HCT116 (cell line): Measurements from ENCODE around the gene CALM1. TPM values are rescaled to one million over a fixed set of nuclear protein-coding genes. Genes with fewer than 3 reads are reported as not detected.

Experiments used
- ATAC-seq: fragments of 200-7000 bp; cut with Tn5 transposase; 2 replicates; pipeline ENCODE4 v1.9.1; 2020; ENCODE audit warnings: mild to moderate bottlenecking, moderate library complexity
- BruUV-seq: library from RNA; stranded (reverse); fragments of 400-500 nt; replicated peaks from 2 replicates; lab custom pipeline; 2021; lab: Mats Ljungman, UMichigan
- CTCF ChIA-PET: fragments of 300-600 bp; sonication (Branson Sonifier 250); formaldehyde crosslinking; loops from one replicate; lab custom pipeline; 2021; ENCODE audit warnings: antibody characterized with exemption; lab: Charles Lee
- POLR2A ChIA-PET: fragments of 300-600, 350-600 bp; sonication (Branson Sonifier 250); formaldehyde crosslinking; loops from one replicate; lab custom pipeline; 2021; ENCODE audit warnings: antibody characterized with exemption; lab: Charles Lee
- RAD21 ChIA-PET, 2 experiments: fragments of 300-600 bp; sonication (Branson Sonifier 250); formaldehyde crosslinking; loops; one replicate each; lab custom pipeline; 2023; ENCODE audit warnings: low total read pairs in 2 of 2; ENCODE audit not compliant: uncharacterized antibody in 2 of 2, unreplicated experiment in 2 of 2, low non-redundant PET in 1 of 2; lab: Charles Lee
- DNase-seq: peaks from one replicate; pipeline ENCODE4 v3.0.0-alpha.2; 2010; ENCODE audit warnings: low read depth, low spot score
- H2AFZ ChIP-seq: fragments of 200-600 bp; shearing (Covaris generic), sonication (generic); 2 replicates; pipeline ENCODE4 v1.6.1; 2017; ENCODE audit warnings: low read depth, mixed run types, mixed read lengths, antibody characterized with exemption, low read length; ENCODE audit not compliant: poor library complexity, severe bottlenecking
- H3K27ac ChIP-seq: 2 replicates; pipeline ENCODE4 v1.5.1; 2012; ENCODE audit warnings: low read depth, low read length
- H3K27me3 ChIP-seq: fragments of 200-600 bp; sonication (generic); 2 replicates; pipeline ENCODE4 v1.6.1; 2016; ENCODE audit warnings: mixed run types, low read length, mixed read lengths; ENCODE audit not compliant: insufficient read depth
- H3K36me3 ChIP-seq, 2 experiments: fragments of 200-500 bp in 1 of 2; fragments of 200-600 bp in 1 of 2; sonication (Bioruptor generic) in 1 of 2; sonication (generic) in 1 of 2; 2 replicates each; pipeline versions ENCODE4 v1.5.1 to v1.6.1; 2014 to 2016; ENCODE audit warnings: low read length in 2 of 2, inconsistent platforms in 1 of 2, mixed read lengths in 1 of 2, mixed run types in 1 of 2; ENCODE audit not compliant: insufficient read depth in 2 of 2, control insufficient read depth in 1 of 2
- H3K4me1 ChIP-seq, 2 experiments: fragments of 200-600 bp in 1 of 2; sonication (generic) in 1 of 2; 2 replicates each; pipeline versions ENCODE4 v1.5.1 to v1.6.1; 2012 to 2017; ENCODE audit warnings: low read length in 2 of 2, inconsistent platforms in 1 of 2, mild to moderate bottlenecking in 1 of 2, mixed read lengths in 1 of 2, mixed run types in 1 of 2, moderate library complexity in 1 of 2; ENCODE audit not compliant: insufficient read depth in 2 of 2, control insufficient read depth in 1 of 2
- H3K4me2 ChIP-seq: fragments of 200-600 bp; sonication (generic); 2 replicates; pipeline ENCODE4 v1.6.1; 2017; ENCODE audit warnings: mixed run types, low read length, mixed read lengths
- H3K4me3 ChIP-seq, 2 experiments: fragments of 200-600 bp in 1 of 2; sonication (generic) in 1 of 2; replicated peaks in 1 of 2; 2 replicates each; pipeline ENCODE4 v1.5.1; 2011 to 2016; ENCODE audit warnings: low read length in 2 of 2, control low read depth in 1 of 2, low read depth in 1 of 2, mild to moderate bottlenecking in 1 of 2, mixed read lengths in 1 of 2, mixed run types in 1 of 2
- H3K79me2 ChIP-seq: fragments of 200-600 bp; sonication (generic); 2 replicates; pipeline ENCODE4 v1.6.1; 2017; ENCODE audit warnings: mild to moderate bottlenecking, mixed run types, low read length, moderate library complexity, mixed read lengths; ENCODE audit not compliant: insufficient read depth
- H3K9ac ChIP-seq: fragments of 200-600 bp; sonication (generic); 2 replicates; pipeline ENCODE4 v1.6.1; 2016; ENCODE audit warnings: low read length, mixed read lengths
- H3K9me2 ChIP-seq: fragments of 200-600 bp; sonication (generic), shearing (Covaris generic); 2 replicates; pipeline ENCODE4 v1.6.1; 2017; ENCODE audit warnings: mixed run types, mild to moderate bottlenecking, moderate library complexity; ENCODE audit not compliant: insufficient read depth
- H3K9me3 ChIP-seq, 2 experiments: fragments of 200-500 bp in 1 of 2; fragments of 200-600 bp in 1 of 2; sonication (Bioruptor generic) in 1 of 2; sonication (generic) in 1 of 2; 2 replicates each; pipeline ENCODE4 v1.6.1; 2014 to 2017; ENCODE audit warnings: low read length in 2 of 2, mixed read lengths in 2 of 2, inconsistent platforms in 1 of 2, low read depth in 1 of 2, mild to moderate bottlenecking in 1 of 2, mixed run types in 1 of 2, moderate library complexity in 1 of 2; ENCODE audit not compliant: control insufficient read depth in 1 of 2, insufficient read depth in 1 of 2
- H4K20me1 ChIP-seq: fragments of 200-600 bp; sonication (generic), shearing (Covaris generic); 2 replicates; pipeline ENCODE4 v1.6.1; 2017; ENCODE audit warnings: mixed run types, mild to moderate bottlenecking, moderate library complexity; ENCODE audit not compliant: insufficient read depth
- CEBPB ChIP-seq: IDR thresholded peaks from 2 replicates; pipeline ENCODE4 v1.6.1; 2012; ENCODE audit warnings: low read depth
- CTCF ChIP-seq, 3 experiments: fragments of 200-600 bp in 1 of 3; sonication (generic) in 1 of 3; IDR thresholded peaks in 2 of 3; conservative IDR thresholded peaks in 1 of 3; 2 replicates each; pipeline ENCODE4 v1.5.1; 2012 to 2017; ENCODE audit warnings: low read depth in 2 of 3, low read length in 2 of 3, antibody characterized with exemption in 1 of 3, borderline replicate concordance in 1 of 3, control low read depth in 1 of 3, mild to moderate bottlenecking in 1 of 3, mixed read lengths in 1 of 3, mixed run types in 1 of 3, moderate library complexity in 1 of 3; ENCODE audit not compliant: insufficient read depth in 1 of 3
- EGR1 ChIP-seq: IDR thresholded peaks from 2 replicates; pipeline ENCODE4 v1.6.1; 2012; ENCODE audit warnings: low read depth
- ELF1 ChIP-seq: IDR thresholded peaks from 2 replicates; pipeline ENCODE4 v1.6.1; 2012; ENCODE audit warnings: low read depth, borderline replicate concordance
- EZH2 ChIP-seq: fragments of 200-600 bp; sonication (generic); IDR thresholded peaks from 2 replicates; pipeline ENCODE4 v1.6.1; 2017; ENCODE audit warnings: antibody characterized with exemption, mixed run types
- EZH2phosphoT487 ChIP-seq: fragments of 200-600 bp; IDR thresholded peaks from 2 replicates; pipeline ENCODE4 v1.6.1; 2018; ENCODE audit warnings: antibody characterized with exemption, borderline replicate concordance
- JUND ChIP-seq: IDR thresholded peaks from 2 replicates; pipeline ENCODE4 v1.6.1; 2012
- MAX ChIP-seq: IDR thresholded peaks from 2 replicates; pipeline ENCODE4 v1.6.1; 2012
- POLR2A ChIP-seq: IDR thresholded peaks from 2 replicates; pipeline ENCODE4 v1.7.0; 2011; ENCODE audit warnings: borderline replicate concordance; ENCODE audit not compliant: insufficient read depth, insufficient read length; ENCODE audit errors: extremely low read depth
- POLR2AphosphoS5 ChIP-seq: IDR thresholded peaks from 2 replicates; pipeline ENCODE4 v1.6.1; 2011; ENCODE audit warnings: mild to moderate bottlenecking, low read depth, low read length, moderate library complexity
- RAD21 ChIP-seq: IDR thresholded peaks from 2 replicates; pipeline ENCODE4 v1.6.1; 2012; ENCODE audit warnings: low read depth, mild to moderate bottlenecking
- REST ChIP-seq: IDR thresholded peaks from 2 replicates; pipeline ENCODE4 v1.6.1; 2012; ENCODE audit warnings: low read depth
- SIN3A ChIP-seq: IDR thresholded peaks from 2 replicates; pipeline ENCODE4 v1.6.1; 2012; ENCODE audit warnings: low read depth
- SP1 ChIP-seq: IDR thresholded peaks from 2 replicates; pipeline ENCODE4 v1.6.1; 2012; ENCODE audit warnings: low read depth
- SRF ChIP-seq: IDR thresholded peaks from 2 replicates; pipeline ENCODE4 v1.6.1; 2012; ENCODE audit warnings: low read depth
- TCF7L2 ChIP-seq: IDR thresholded peaks from 2 replicates; pipeline ENCODE4 v1.7.0; 2011; ENCODE audit warnings: borderline replicate concordance, inconsistent platforms; ENCODE audit not compliant: insufficient read depth, insufficient read length; ENCODE audit errors: extremely low read depth
- YY1 ChIP-seq: IDR thresholded peaks from 2 replicates; pipeline ENCODE4 v1.6.1; 2011; ENCODE audit warnings: low read length, low read depth, moderate library complexity, mild to moderate bottlenecking; ENCODE audit not compliant: insufficient replicate concordance; ENCODE audit errors: extremely low read depth
- ZBTB33 ChIP-seq: IDR thresholded peaks from 2 replicates; pipeline ENCODE4 v1.6.1; 2011; ENCODE audit warnings: mild to moderate bottlenecking, low read length, moderate library complexity; ENCODE audit not compliant: insufficient replicate concordance; ENCODE audit errors: extremely low read depth
- ZNF274 ChIP-seq: fragments of 200-500 bp; sonication (Bioruptor generic); IDR thresholded peaks from 2 replicates; pipeline ENCODE4 v1.6.1; 2014; ENCODE audit warnings: mild to moderate bottlenecking, low read depth, low read length, inconsistent platforms
- intact Hi-C: fragments of 100-400 bp; cut with micrococcal nuclease; formaldehyde crosslinking; loops from 2 replicates; pipeline ENCODE4 v1.10.0; 2022
- total RNA-seq: library from RNA; stranded (reverse); gene quantifications from one replicate; pipeline ENCODE4 v1.2.1, GENCODE V29; 2021; ENCODE audit not compliant: unreplicated experiment

Gene CALM1
- total RNA-seq, 1 experiment from 2014 or later: 261 TPM

- Histone ChIP-seq H3K4me2 (no peak overlapping the region), H3K4me3 (no peak overlapping the region), H3K4me1 (no peaks in the 10 kb centered on the region; a peak in 1 of 4 replicates), H4K20me1 (no peaks in the 10 kb centered on the region), H3K27me3 (no peaks in the 10 kb centered on the region), H3K9me3 (peaks cover 0 to 7% of the 10 kb centered on the region in 2 experiments; a peak in 2 of 4 replicates), H3K9ac (no peak overlapping the region), H3K36me3 (no peaks in the 10 kb centered on the region), H3K27ac (no peak overlapping the region), H3K79me2 (no peaks in the 10 kb centered on the region), H2AFZ (no peak overlapping the region), H3K9me2 (no peaks in the 10 kb centered on the region)
- DNase-seq: no peak
- ChIA-PET CTCF (no interaction called here), POLR2A (no interaction called here), RAD21 (no interaction called here)
- intact Hi-C loops: no loop called here
- TF ChIP-seq REST: no peak
- TF ChIP-seq RAD21: no peak
- TF ChIP-seq EZH2: no peak
- no peak for TF ChIP-seq TCF7L2
- TF ChIP-seq SIN3A: no peak
- no peak for TF ChIP-seq POLR2A
- no peak for TF ChIP-seq MAX
- TF ChIP-seq SRF: no peak
- TF ChIP-seq ZBTB33: no peak
- TF ChIP-seq EGR1: no peak
- no peak for TF ChIP-seq CEBPB
- no peak for TF ChIP-seq SP1
- TF ChIP-seq EZH2phosphoT487: no peak
- TF ChIP-seq POLR2AphosphoS5: no peak
- TF ChIP-seq JUND: no peak
- no peak for TF ChIP-seq YY1
- TF ChIP-seq ZNF274: no peak
- no peak for TF ChIP-seq CTCF (IDR thresholded peaks at IDR 0.05 in 2 of 3, conservative IDR thresholded peaks at IDR 0.05 in 1 of 3; ENCODE audit: borderline replicate concordance in 1 of 3, insufficient read depth in 1 of 3, low read depth in 2 of 3, low read length in 2 of 3)
- no peak for TF ChIP-seq ELF1
- no peak for ATAC-seq
- no TSS peak for BruUV-seq
These were observed 45.6 kb downstream of the CALM1 start for GRCh38 chr14:90442388-90442787.
